Stimulated activated CD8-positive, alpha-beta memory T cell treated with anti-CD3 and anti-CD28 coated beads, Interleukin-4, amount 100 ng/mL, for 24 hours (primary cell): ENCODE data around the gene TRRAP.
"Not testable (repeated sequence)": the region's sequence is repeated elsewhere in the genome, so short reads cannot be mapped to it uniquely, and the experiment has no call there.

Experiments
- DNase-seq: peaks from one replicate; pipeline ENCODE4 v3.0.0-alpha.2; 2020; ENCODE audit warnings: low read depth

TRRAP gene

GRCh38 chr7:98878365-98879197 is at the start of gene TRRAP:
TSS of gene TRRAP (plus strand) at chr7:98878532. CDS start at chr7:98881151, 2,619 bp downstream.
- DNase-seq = peak; percentile 61

- DNase-seq = no peak
These were observed 47.3 kb upstream of the TRRAP start for GRCh38 chr7:98830972-98831548.

DNA sequence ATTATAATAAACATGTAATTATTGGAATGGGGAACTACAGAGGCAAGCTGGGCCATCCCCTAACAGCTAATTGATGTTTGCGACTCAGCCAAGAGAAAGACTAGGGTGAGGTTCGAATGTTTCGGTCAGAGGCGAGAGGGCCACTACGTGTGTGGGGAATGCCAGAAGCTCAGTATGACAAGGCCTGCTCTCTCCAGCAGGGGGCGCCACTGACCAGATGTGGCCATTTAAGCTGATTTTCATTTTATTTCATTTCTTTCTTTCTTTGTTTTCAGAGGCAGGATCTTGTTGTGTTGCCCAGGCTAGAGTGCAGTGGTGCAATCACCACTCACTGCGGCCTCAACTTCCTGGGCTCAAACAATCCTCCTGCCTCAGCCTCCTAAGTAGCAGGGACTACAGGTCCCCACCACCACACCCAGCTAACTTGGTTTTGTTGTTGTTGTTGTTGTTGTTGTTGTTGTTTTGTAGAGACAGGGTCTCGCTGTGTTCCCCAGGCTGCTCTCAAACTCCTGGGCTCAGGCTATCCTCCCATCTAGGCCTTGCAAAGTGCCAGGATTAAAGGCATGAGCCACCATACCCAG is 46.6 kb upstream of the TRRAP start:
- DNase-seq = peak; percentile 14

DNA sequence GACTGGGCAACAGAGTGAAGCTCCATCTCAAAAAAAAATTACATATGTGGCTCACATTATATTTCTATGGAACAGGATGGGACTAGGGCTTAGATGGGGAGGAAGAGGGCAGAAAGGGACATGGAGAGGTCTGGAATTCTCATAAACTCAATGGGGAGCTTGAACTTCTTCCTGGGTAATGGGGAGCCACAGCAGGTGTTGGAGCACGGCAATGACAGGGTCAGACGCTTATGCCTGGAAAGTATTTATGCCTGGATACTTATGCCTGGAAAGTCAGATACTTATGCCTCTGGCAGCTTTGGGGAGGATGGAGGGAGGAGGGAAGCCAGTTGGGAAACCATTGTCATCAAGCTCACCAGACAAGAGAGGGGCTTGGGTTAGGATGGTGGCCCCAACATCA is 45.3 kb upstream of the TRRAP start:
- DNase-seq = no peak

DNA sequence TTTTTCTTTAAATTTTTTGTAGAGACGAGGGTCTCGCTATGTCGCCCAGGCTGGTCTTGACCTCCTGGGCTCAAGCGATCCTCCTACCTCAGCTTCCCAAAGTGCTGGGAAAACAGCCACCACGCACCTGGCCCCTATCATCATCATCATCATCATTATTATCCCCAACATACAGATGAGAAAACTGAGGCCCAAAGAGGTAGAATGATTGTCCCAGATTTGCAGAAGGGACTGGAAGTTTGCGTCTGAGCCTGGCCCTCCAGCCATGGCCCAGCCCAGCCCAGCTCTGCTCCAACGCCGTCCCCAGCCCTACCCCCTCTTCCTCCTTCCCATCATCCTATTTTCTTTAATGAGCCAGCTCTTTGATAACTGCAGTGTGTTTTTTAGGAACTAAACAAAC is 43.4 kb upstream of the TRRAP start:
- no peak for DNase-seq

- DNase-seq = no peak
These were observed 41.3 kb upstream of the TRRAP start for GRCh38 chr7:98836811-98837629.

DNA sequence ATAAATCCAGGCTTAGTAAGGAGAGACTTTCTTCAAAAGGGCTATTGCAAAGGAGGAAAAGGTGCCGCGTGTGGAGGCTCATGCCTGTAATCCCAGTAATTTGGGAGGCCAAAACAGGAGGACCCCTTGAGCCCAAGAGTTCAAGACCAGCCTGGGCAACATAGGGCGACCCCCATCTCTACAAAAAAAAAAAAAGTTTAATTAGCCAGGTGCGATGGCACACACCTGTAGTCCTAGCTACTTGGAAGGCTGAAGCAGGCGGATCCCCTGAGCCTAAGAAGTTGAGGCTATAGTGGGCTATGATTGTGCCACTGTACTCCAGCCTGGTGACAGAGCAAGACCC is 40.7 kb upstream of the TRRAP start:
- no peak for DNase-seq

DNA sequence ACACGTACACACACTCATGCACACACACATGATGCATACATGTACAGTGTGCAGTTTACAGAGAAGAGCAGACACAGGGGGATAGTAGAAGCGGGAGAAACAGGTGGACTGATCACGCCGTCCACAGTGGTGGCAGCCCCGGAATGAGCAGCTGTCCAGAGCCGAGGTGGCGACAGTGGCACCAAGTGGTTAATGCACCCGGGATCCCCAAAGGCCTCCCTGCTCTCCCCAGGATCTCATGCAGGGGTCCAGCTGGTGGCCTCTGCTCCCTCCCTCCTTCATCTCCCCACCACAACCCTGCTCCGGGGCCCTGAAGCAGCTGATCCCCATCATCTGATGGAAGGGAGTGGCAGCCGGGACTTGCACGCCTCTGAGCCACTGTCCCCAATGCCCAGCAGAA is 38.2 kb upstream of the TRRAP start:
- no peak for DNase-seq

DNA sequence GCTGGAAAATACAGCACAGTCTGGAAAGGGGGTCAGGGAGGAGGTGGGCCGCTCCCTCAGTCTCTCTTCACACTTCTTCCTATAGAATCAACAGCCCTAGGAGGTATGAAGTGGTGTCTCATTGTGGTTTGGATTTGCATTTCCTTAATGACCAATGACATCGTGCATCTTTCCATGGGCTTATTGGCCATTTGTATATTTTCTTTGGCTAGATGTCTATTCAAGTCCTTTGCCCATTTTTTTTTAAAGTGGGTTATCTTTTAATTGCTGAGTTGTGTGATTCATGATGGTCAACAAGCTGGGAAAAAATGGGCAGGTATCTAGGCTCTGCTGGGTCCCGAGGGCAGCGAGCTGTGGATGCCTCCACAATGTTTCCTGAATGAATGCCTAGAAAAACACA is 37.6 kb upstream of the TRRAP start:
- no peak for DNase-seq

DNA sequence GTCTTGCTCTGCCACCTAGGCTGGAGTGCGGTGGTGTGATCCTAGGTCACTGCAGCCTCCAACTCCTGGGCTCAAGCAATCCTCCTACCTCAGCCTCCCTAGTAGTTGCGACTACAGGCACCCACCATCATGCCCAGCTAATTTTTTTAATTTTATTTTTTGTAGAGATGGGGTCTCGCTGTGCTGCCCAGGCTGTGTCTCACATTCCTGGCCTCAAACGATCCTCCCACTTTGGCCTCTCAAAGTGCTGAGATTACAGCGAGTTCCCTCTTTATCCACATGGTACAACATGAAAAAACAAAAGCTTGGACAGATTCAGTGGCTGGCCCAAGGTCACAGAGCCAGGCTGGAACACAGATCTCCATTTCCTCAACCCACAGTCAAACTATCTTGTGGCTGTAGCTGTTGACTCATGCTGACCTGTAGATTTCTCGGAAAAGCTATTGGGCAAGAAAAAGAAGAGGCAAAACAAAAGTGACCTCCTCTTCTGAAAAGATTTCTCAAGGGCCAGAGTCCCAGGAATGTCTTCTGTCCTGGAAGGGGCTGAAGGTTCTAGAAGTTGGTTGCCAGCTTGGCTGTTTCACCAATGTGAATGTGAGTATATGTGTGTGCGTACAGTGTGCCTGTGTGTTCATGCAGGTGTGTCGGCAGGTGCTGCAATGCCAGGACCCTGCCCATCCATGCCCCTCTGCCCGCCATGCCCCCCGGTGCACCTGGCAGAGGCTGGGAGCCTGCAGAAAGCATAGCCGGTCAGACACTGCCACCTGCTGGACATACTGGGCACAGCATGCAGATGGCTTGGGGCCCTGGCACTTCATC is 36.9 kb upstream of the TRRAP start:
- DNase-seq = peak; percentile 60

DNA sequence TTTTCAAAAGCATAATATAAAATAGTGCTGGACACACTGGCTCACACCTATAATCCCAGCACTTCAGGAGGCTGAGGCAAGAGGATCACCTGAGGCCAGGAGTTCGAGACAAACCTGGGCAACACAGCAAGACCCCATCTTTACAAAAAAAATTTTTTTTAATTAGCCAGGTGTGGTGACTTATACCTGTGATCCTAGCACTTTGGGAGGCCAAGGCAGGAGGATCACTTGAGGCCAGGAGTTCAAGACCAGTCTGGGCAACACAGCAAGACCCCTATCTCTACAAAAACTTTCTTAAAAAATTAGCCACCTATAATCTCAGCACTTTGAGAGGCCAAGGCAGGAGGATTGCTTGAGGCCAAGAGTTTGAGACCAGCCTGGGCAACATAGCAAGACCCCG is 35.8 kb upstream of the TRRAP start:
- DNase-seq = not testable (repeated sequence)

- no peak for DNase-seq
These were observed 29.4 kb upstream of the TRRAP start for GRCh38 chr7:98848918-98849317.

DNA sequence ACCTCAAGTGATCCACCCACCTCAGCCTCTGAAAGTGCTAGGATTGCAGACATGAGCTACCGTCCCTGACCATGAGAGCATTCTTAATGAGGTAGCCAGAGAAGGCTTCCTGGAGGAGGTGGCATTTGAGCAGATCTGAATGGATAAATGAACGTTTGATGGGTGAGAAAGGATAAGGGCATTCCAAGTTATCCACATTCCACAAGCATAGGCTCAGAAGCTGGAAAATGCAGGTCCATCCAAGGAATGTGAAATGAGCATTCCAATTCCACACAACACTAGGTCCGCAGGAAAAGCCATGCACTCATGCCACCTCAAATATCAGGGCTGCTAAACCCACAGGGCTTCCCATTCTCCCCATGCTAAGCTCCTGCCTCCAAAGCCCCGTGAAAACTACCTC is 25.5 kb upstream of the TRRAP start:
- DNase-seq = no peak

- no peak for DNase-seq
These were observed 22.5 kb upstream of the TRRAP start for GRCh38 chr7:98855610-98856422.

DNA sequence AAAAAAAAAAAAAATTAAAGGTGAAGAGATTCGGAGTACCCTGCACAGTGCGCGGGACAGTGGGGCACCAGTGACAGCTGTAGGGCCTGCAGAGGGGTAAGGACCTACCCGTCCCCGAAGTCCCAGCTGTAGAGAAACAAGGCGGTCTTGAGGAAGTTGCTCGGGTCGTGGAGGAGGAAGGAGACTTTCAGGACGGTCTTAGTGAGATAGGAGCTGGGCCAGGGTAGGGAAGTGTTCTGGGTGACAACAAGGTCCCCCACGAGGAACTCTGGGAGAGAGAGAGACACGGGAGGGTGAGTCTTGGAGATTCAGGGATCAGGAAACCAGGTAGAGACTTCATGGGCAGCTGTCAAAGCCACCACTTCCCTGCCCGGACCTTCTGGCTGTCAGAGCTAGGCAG is 18.3 kb upstream of the TRRAP start:
- no peak for DNase-seq

DNA sequence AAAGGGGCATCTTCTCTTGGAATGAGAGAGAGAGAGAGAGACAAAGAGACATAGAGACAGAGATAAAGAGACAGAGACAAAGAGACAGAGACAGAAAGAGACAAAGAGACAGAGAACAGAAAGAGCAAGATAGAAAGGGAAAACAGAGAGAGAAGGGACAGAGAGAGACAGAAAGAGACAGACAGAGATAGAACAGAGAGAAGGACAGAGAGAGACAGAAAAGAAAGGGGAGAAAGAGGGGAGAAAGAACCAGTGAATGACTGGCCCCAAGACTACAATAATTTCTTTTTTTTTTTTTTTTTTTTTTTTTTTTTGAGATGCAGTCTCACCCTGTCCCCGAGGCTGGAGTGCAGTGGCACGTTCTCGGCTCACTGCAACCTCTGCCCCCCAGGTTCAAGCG is 16.1 kb upstream of the TRRAP start:
- no peak for DNase-seq

GRCh38 chr7:98862716-98863420 is 15.5 kb upstream of the TRRAP start:
- DNase-seq = no peak

GRCh38 chr7:98863601-98864000 is 14.7 kb upstream of the TRRAP start:
- no peak for DNase-seq

DNA sequence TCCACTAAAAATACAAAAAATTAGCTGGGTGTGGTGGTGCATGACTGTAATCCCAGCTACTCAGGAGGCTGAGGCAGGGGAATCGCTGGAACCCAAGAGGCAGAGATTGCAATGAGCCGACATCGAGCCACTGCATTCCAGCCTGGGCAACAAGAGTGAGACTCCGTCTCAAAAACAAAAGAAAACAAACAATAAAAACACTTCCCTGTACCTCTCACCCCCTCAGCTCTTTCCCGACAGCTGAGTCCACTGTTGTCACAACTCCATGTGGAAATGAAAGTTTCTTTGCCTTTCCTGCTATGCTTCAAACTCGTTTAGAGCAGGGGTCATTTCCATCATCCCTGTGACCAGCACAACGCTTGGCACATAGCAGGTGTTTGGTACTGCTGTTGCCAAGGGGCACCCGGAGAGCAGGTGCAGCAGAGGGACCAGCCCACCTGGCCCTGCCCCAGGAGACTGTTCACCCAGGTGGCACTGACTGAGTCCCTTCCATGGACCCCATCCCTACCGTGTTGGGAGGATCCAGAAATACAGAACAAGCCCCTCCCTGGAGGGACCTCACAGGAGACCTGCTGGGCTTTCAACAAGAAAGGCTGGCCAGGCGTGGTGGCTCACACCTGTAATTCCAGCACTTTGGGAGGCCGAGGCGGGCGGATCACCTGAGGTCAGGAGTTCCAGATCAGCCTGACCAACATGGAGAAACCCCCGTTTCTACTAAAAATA is 13.4 kb upstream of the TRRAP start:
- no peak for DNase-seq

DNA sequence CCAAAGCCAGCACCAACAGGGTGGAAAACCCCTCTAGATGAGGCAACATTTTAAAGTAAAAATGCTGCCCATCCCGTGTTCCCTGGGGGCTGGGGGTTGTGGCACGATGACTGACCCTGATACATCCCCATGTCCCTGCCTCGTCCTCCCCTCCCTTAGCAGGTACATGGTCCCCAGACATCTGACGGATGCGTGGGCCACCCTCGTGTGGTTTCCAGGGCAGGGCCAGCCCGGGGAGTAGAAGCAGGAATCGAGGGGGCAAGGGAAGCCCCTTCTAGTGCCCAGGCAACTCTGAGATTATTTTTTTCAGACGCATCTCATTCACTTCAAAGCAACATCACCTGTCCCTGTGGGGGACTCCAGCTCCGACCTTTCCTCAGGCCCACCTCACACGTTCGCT is 12.0 kb upstream of the TRRAP start:
- DNase-seq = no peak
